GM08714 (cell line): ENCODE measurements around the gene ARMC3.
"Not testable (repeated sequence)": the region's sequence is repeated elsewhere in the genome, so short reads cannot be mapped to it uniquely, and the experiment has no call there.

Experiments used
- H3K4me3 ChIP-seq: fragments of 200-500 bp; sonication (Bioruptor generic); 2 replicates; pipeline ENCODE4 v1.5.1; 2014; ENCODE audit warnings: mild to moderate bottlenecking, low read length, inconsistent platforms
- ZNF274 ChIP-seq: IDR thresholded peaks from 2 replicates; pipeline ENCODE4 v1.6.1; 2012; ENCODE audit warnings: mild to moderate bottlenecking, low read depth, low read length

ARMC3 gene, protein sequence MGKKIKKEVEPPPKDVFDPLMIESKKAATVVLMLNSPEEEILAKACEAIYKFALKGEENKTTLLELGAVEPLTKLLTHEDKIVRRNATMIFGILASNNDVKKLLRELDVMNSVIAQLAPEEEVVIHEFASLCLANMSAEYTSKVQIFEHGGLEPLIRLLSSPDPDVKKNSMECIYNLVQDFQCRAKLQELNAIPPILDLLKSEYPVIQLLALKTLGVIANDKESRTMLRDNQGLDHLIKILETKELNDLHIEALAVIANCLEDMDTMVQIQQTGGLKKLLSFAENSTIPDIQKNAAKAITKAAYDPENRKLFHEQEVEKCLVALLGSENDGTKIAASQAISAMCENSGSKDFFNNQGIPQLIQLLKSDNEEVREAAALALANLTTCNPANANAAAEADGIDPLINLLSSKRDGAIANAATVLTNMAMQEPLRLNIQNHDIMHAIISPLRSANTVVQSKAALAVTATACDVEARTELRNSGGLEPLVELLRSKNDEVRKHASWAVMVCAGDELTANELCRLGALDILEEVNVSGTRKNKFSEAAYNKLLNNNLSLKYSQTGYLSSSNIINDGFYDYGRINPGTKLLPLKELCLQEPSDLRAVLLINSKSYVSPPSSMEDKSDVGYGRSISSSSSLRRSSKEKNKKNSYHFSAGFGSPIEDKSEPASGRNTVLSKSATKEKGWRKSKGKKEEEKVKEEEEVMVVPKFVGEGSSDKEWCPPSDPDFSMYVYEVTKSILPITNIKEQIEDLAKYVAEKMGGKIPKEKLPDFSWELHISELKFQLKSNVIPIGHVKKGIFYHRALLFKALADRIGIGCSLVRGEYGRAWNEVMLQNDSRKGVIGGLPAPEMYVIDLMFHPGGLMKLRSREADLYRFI

GRCh38 chr10:22927661-22928403, at the start of gene ARMC3:
Gene ARMC3 (plus strand): TSS chr10:22928053. CDS start chr10:22931997, 3,944 bp downstream.
- TF ChIP-seq ZNF274 = no peak
- H3K4me3 ChIP-seq = peak within 1 kb of the TSS; percentile 56; the same call in 1 of the 2 replicates

DNA sequence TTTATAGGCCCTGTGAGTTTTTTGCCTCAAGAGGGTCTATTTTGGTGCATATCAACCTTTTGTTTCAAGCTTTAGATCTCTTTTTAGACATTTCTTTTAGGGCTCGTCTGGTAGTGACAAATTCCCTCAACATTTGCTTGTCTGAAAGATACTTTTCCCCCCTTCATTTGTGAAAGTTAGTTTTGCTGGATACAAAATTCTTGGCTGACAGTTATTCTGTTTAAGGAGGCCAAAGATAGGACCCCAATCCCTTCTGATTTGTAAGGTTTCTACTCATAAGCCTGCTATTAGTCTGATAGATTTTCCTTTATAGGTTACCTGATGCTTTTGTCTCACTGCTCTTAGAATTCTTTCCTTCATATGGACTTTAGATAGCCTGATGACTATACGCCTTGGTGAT, 36.1 kb upstream of the ARMC3 start:
- no peak overlapping the region for H3K4me3 ChIP-seq
- TF ChIP-seq ZNF274 = no peak

- TF ChIP-seq ZNF274 = no peak
- no peak overlapping the region for H3K4me3 ChIP-seq
Measured at GRCh38 chr10:22893781-22894180, 34.1 kb upstream of the ARMC3 start.

GRCh38 chr10:22894714-22895113, 33.1 kb upstream of the ARMC3 start:
- no peak for TF ChIP-seq ZNF274
- H3K4me3 ChIP-seq = no peak overlapping the region

GRCh38 chr10:22895252-22895651, 32.6 kb upstream of the ARMC3 start:
- no peak overlapping the region for H3K4me3 ChIP-seq
- TF ChIP-seq ZNF274 = no peak

GRCh38 chr10:22897371-22897770, 30.5 kb upstream of the ARMC3 start:
- no peak overlapping the region for H3K4me3 ChIP-seq
- TF ChIP-seq ZNF274 = no peak

DNA sequence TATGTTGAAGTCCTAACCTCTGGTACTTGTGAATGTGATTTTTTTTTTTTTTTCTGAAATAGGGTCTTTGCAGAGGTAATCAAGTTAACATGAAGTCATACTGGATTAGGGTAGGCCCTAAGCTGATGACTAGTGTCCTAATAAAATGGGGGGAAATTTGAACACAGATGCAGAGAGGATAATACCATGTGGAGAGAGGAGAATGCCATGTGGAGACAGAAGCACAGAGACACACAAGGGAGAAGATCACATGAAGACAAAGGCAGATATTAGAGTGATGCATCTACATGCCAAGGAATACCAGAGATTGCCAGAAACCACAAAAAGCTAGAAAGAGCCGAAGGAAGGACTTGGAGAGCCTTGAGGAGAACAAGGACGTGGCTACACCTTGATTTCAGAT, 28.5 kb upstream of the ARMC3 start:
- TF ChIP-seq ZNF274 = no peak
- H3K4me3 ChIP-seq = no peak overlapping the region

GRCh38 chr10:22899775-22900174, 28.1 kb upstream of the ARMC3 start:
- TF ChIP-seq ZNF274 = no peak
- H3K4me3 ChIP-seq = no peak overlapping the region

- TF ChIP-seq ZNF274 = no peak
- H3K4me3 ChIP-seq = no peak overlapping the region
Measured at GRCh38 chr10:22900841-22901601, 26.8 kb upstream of the ARMC3 start.

DNA sequence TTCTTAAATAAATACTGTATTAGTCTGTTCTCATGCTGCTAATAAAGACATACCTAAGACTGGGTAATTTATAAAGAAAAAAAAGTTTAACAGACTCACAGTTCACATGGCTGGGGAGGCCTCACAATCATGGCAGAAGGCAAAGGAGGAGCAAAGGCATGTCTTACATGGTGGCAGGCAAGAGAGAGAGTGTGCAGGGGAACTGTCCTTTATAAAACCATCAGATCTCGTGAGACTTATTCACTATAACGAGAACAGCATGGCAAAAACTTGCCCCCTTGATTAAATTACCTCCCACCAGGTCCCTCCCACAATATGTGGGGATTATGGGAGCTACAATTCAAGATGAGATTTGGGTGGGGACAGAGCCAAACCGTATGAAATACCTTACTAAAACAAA, 25.7 kb upstream of the ARMC3 start:
- H3K4me3 ChIP-seq = not testable (repeated sequence)

DNA sequence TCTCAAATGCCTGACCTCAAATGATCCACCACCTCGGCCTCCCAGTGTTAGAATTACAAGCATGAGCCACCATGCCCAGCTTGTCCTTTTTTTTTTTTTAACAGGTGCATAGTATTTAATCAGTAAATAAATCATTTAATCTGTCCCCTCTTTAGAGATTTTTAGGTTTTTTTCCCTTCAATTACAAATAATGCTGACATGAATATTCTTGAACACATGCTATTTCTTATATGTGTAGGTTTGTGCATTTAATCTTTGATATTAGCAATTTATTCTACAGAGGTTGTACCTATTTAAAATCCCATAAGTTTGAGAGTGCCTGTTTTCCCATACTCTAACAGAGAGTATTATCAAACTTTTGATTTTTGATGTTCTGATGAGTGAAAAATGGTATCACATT, 24.2 kb upstream of the ARMC3 start:
- H3K4me3 ChIP-seq = no peak overlapping the region
- TF ChIP-seq ZNF274 = no peak

DNA sequence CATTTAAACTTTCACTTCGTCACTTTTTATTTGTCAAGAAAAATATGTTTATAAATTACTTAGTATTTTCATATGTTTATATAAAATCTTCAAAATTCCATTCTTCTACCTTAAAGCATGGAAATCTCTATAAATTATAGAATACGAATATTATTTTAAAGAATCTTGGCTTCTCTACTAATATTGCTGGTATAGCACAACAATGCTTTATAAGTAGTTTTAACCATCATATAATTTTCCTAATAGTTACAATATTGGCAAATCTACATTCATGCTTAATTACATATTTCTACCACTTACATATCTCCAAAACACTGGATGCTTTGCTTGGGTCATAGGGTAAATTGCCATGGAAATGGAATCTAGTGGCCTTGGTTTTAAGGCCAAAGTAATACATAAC, 21.1 kb upstream of the ARMC3 start:
- no peak overlapping the region for H3K4me3 ChIP-seq
- no peak for TF ChIP-seq ZNF274

GRCh38 chr10:22908837-22909236, 19.0 kb upstream of the ARMC3 start:
- H3K4me3 ChIP-seq = no peak overlapping the region
- no peak for TF ChIP-seq ZNF274

DNA sequence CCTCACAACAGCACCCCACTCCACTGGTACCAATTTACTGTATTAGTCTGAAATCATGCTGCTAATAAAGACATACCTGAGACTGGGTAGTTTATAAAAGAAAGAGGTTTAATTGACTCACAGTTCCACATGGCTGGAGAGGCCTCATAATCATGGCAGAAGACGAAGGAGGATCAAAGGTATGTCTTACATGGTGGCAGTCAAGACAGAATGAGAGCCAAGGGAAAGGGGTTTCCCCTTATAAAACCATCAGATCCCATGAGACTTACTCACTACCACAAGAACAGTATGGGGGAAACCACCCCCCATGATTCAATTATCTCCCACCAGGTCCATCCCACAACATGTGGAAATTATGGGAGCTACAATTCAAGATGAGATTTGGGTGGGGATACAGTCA, 18.2 kb upstream of the ARMC3 start:
- not testable (repeated sequence) for H3K4me3 ChIP-seq

- TF ChIP-seq ZNF274 = no peak
- no peak overlapping the region for H3K4me3 ChIP-seq
Measured at GRCh38 chr10:22911067-22911466, 16.8 kb upstream of the ARMC3 start.
